COLO668 (cell line): ENCODE results near the gene C10orf71.

Source experiments
- DNase-seq: peaks from one replicate; lab custom pipeline; 2025; ENCODE audit not compliant: unreplicated experiment; lab: John Stamatoyannopoulos, UW

Gene C10orf71

GRCh38 chr10:49332333-49332732 is 33.4 kb downstream of the C10orf71 start:
- DNase-seq: no peak

- DNase-seq: no peak
Measured at GRCh38 chr10:49332768-49333167, 33.8 kb downstream of the C10orf71 start.

- DNase-seq: no peak
Measured at GRCh38 chr10:49333192-49333591, 34.2 kb downstream of the C10orf71 start.

- DNase-seq: no peak
Measured at GRCh38 chr10:49334964-49335363, 36.0 kb downstream of the C10orf71 start.

GRCh38 chr10:49335364-49335972 is 36.5 kb downstream of the C10orf71 start:
- DNase-seq: no peak

- no peak for DNase-seq
Measured at GRCh38 chr10:49338604-49339003, 39.6 kb downstream of the C10orf71 start.

GRCh38 chr10:49344840-49345239 is 45.9 kb downstream of the C10orf71 start:
- no peak for DNase-seq

- no peak for DNase-seq
Measured at GRCh38 chr10:49347342-49347741, 48.4 kb downstream of the C10orf71 start.

GRCh38 chr10:49347827-49348226 is 48.9 kb downstream of the C10orf71 start:
- DNase-seq: no peak

- no peak for DNase-seq
Measured at GRCh38 chr10:49348593-49348992, 49.6 kb downstream of the C10orf71 start.

GRCh38 chr10:49349390-49349789 is 50.4 kb downstream of the C10orf71 start:
- no peak for DNase-seq

GRCh38 chr10:49350138-49350537 is 51.2 kb downstream of the C10orf71 start:
- no peak for DNase-seq

GRCh38 chr10:49350846-49351532 is 52.0 kb downstream of the C10orf71 start:
- DNase-seq: no peak

GRCh38 chr10:49351669-49352068 is 52.7 kb downstream of the C10orf71 start:
- no peak for DNase-seq

- no peak for DNase-seq
Measured at GRCh38 chr10:49352323-49352722, 53.4 kb downstream of the C10orf71 start.

- no peak for DNase-seq
Measured at GRCh38 chr10:49353026-49353894, 54.3 kb downstream of the C10orf71 start.

GRCh38 chr10:49353895-49354566 is 55.1 kb downstream of the C10orf71 start:
- no peak for DNase-seq

GRCh38 chr10:49354593-49354992 is 55.6 kb downstream of the C10orf71 start:
- DNase-seq: no peak

- DNase-seq: no peak
Measured at GRCh38 chr10:49355221-49355620, 56.3 kb downstream of the C10orf71 start.

GRCh38 chr10:49356181-49356580 is 57.2 kb downstream of the C10orf71 start:
- DNase-seq: no peak

GRCh38 chr10:49356944-49357343 is 58.0 kb downstream of the C10orf71 start:
- no peak for DNase-seq
